T-helper 1 cell treated with Interleukin-12 subunit alpha and Interleukin-12 subunit beta and Interleukin-4 antibody, amounts not matched to agents 30 μg/mL and 1 μg/mL, for 36 hours (primary cell): ENCODE measurements around the gene CATSPERZ.

ENCODE experiments used
- H3K27ac Mint-ChIP-seq: one replicate; pipeline ENCODE4 v1.8.0; 2021; ENCODE audit warnings: mild to moderate bottlenecking, mixed read lengths
- H3K27me3 Mint-ChIP-seq: one replicate; pipeline ENCODE4 v1.8.0; 2021; ENCODE audit warnings: low read depth, mixed read lengths
- H3K36me3 Mint-ChIP-seq: one replicate; pipeline ENCODE4 v1.8.0; 2021; ENCODE audit warnings: low read depth, mixed read lengths
- H3K4me1 Mint-ChIP-seq: one replicate; pipeline ENCODE4 v1.8.0; 2021; ENCODE audit warnings: low read depth, mixed read lengths
- H3K4me3 Mint-ChIP-seq: one replicate; pipeline ENCODE4 v1.8.0; 2021; ENCODE audit warnings: mild to moderate bottlenecking, moderate library complexity, mixed read lengths
- H3K9me3 Mint-ChIP-seq: one replicate; pipeline ENCODE4 v1.8.0; 2021; ENCODE audit warnings: mixed read lengths

The CATSPERZ gene

GRCh38 chr11:64288353-64288750 lies 11.8 kb upstream of the CATSPERZ start:
- Mint-ChIP-seq H3K36me3 (peaks cover 8% of the 10 kb centered on the region), H3K9me3 (no peaks in the 10 kb centered on the region), H3K4me3 (no peak overlapping the region), H3K27ac (no peak overlapping the region), H3K27me3 (peaks cover 21% of the 10 kb centered on the region), H3K4me1 (peaks cover 12% of the 10 kb centered on the region)

DNA sequence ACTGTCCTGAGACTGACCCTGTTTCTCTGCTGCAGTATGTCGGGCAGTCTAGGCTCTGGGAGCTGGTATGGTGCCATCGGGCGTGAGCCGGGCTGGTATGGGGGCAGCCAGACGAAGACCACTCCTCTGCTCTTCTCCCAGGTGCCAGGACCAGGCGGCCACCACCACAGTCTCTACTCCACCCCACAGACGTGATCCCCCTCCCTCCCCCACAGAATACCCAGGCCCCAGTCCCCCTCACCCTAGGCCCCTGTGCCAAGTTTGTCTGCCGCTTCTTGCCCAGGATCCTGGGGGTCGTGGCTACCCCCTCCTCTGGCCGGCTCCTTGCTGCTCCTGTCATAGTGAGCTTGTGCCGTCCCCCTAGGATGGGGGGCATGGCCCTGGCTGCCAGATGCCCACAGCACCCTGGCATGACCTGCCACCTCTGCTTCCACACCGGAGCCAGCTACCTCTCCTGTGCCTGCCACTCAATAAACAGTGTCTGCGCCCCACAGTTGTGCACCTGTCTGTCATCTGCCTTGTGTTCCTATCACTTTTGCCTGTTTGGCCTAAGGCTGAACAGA lies 11.1 kb upstream of the CATSPERZ start:
- H3K4me3 Mint-ChIP-seq = no peak overlapping the region
- no peaks in the 10 kb centered on the region for H3K9me3 Mint-ChIP-seq
- no peak overlapping the region for H3K27ac Mint-ChIP-seq
- peaks cover 10% of the 10 kb centered on the region for H3K4me1 Mint-ChIP-seq
- peaks cover 28% of the 10 kb centered on the region for H3K27me3 Mint-ChIP-seq
- H3K36me3 Mint-ChIP-seq = peaks cover 8% of the 10 kb centered on the region

DNA sequence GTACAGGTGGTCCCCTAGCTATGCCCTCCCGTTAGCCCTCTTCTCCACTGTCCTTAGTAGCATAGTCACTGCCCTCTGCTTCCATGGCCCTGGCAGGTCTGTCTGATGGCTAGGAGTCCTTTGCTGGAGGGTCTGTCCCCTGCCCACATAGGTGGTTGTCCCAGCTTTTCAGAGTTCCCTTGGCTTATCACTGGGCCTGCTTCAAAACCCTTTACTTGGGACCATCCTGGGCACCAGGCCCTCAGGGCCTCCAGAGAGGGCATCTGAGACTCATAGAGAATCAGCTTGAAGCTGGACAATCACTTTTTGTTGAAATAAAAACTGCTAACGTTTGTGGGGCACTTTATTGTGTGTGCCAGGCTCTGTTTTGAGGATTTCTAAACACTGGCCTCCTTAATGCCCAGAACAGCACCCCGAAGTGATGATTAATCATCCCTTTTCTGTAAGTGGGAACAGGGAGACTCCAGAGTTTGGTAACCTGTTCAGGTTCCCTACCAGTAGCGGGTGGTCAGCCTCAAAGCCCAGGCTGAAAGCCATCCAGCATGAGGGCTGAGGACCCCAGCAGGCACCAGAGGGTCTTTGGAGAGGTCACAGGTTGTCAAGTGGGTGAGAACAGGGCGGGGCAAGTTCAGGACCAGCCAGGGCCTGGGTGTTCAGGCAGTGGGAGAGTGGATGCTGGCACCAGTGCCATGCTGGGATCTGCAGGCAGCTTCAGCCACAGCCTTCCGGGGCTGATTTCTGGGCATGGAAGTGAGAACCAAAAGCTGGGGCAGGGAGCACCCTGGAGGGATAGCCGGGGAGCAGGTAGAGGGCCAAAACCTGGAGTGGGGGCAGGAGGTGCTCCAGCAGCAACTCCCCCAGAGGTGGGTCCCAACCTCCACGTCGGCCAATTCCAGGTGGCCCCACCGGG lies 9.6 kb upstream of the CATSPERZ start:
- peaks cover 8% of the 10 kb centered on the region for H3K36me3 Mint-ChIP-seq

GRCh38 chr11:64291262-64291751 lies 8.9 kb upstream of the CATSPERZ start, which contains the start of gene KCNK4:
Gene KCNK4, plus strand, starts transcription at chr11:64291302. Its CDS starts 1,717 bp downstream, at chr11:64293019.
- peaks cover 9% of the 10 kb centered on the region for H3K4me1 Mint-ChIP-seq
- no peaks in the 10 kb centered on the region for H3K9me3 Mint-ChIP-seq
- H3K36me3 Mint-ChIP-seq = peaks cover 8% of the 10 kb centered on the region
- H3K27ac Mint-ChIP-seq = no peak within 1 kb of the TSS
- H3K27me3 Mint-ChIP-seq = peaks cover 49% of the 10 kb centered on the region
- peak within 1 kb of the TSS; percentile 57 for H3K4me3 Mint-ChIP-seq

More for the DNA sequence above, 9.6 kb upstream of the CATSPERZ start:
- H3K9me3 Mint-ChIP-seq = no peaks in the 10 kb centered on the region
- peaks cover 42% of the 10 kb centered on the region for H3K27me3 Mint-ChIP-seq
- no peak overlapping the region for H3K27ac Mint-ChIP-seq
- H3K4me1 Mint-ChIP-seq = peaks cover 10% of the 10 kb centered on the region
- peak overlapping the region; percentile 57 for H3K4me3 Mint-ChIP-seq

GRCh38 chr11:64291752-64292459 lies 8.3 kb upstream of the CATSPERZ start:
- H3K4me3 Mint-ChIP-seq = no peak overlapping the region
- peaks cover 55% of the 10 kb centered on the region for H3K27me3 Mint-ChIP-seq
- H3K9me3 Mint-ChIP-seq = no peaks in the 10 kb centered on the region
- no peak overlapping the region for H3K27ac Mint-ChIP-seq
- H3K36me3 Mint-ChIP-seq = peaks cover 8% of the 10 kb centered on the region
- peaks cover 3% of the 10 kb centered on the region for H3K4me1 Mint-ChIP-seq

DNA sequence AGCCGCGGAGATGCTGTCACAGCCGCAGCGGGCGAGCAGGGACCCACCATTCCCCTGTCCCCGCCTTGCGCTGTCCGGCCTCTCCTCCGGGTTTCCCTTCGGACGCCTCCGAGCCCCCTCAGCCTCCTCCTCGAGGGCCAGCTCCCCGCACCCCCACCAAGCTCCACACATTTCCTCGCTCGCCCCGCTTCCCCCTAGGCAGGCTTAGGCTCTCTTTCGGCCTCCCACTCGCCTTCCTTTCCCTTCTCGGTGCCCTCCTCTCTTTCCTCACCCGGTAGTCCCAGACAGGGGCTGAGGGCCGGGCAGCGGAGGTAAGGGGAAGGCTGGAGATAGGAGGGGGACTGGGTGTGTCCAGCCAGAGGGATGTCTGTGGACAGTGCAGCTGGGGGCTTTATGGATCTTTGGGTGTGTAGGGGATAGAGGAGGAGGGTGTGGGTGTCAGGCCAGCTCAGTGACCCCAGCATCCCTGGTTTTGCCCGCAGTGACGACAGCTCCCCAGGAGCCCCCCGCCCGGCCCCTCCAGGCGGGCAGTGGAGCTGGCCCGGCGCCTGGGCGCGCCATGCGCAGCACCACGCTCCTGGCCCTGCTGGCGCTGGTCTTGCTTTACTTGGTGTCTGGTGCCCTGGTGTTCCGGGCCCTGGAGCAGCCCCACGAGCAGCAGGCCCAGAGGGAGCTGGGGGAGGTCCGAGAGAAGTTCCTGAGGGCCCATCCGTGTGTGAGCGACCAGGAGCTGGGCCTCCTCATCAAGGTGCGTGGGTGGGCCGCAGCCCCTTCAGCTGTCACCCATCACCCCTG lies 7.5 kb upstream of the CATSPERZ start:
- no peak overlapping the region for H3K27ac Mint-ChIP-seq
- peaks cover 8% of the 10 kb centered on the region for H3K36me3 Mint-ChIP-seq
- H3K4me3 Mint-ChIP-seq = peak overlapping the region; percentile 60
- H3K9me3 Mint-ChIP-seq = no peaks in the 10 kb centered on the region
- peaks cover 3% of the 10 kb centered on the region for H3K4me1 Mint-ChIP-seq
- peaks cover 63% of the 10 kb centered on the region for H3K27me3 Mint-ChIP-seq

DNA sequence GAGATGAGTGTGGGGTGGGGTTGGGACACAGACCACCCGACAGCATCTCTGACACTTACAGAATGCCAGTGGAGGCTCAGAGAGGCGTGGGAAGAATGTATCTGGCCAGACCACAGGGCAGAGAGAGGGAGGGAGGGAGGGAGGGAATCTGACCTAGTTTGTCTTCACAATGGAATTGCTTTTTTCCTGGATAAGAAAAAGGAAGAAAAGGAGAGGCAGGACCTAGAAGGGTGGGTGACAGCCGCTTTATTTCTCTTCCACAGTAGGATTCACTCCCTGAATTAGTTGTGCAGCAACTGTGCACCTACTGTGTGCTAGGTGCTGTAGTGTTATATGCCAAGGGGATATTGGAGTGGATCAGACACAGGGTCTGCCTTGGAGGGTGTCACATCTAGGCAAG lies 5.4 kb upstream of the CATSPERZ start:
- no peak overlapping the region for H3K27ac Mint-ChIP-seq
- peaks cover 84% of the 10 kb centered on the region for H3K27me3 Mint-ChIP-seq
- peaks cover 3% of the 10 kb centered on the region for H3K36me3 Mint-ChIP-seq
- no peaks in the 10 kb centered on the region for H3K9me3 Mint-ChIP-seq
- peaks cover 6% of the 10 kb centered on the region for H3K4me1 Mint-ChIP-seq
- no peak overlapping the region for H3K4me3 Mint-ChIP-seq

DNA sequence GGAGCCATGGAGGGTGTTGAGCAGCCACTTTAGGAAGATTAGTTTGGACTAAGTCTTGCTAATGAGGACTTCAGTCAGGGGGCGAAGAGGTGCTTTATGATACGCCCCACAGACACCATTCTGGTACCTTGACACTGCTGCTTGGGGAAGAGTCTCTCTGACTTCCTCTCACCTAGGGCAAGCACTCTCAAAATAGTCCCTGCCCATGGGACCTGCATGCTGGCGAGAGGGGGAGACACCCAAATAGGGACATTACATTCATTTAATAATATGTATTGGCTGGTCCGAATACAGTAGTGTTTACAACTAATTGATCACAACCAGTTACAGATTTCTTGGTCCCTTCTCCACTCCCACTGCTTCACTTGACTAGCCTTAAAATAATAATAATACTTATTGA lies 4.4 kb upstream of the CATSPERZ start:
- Mint-ChIP-seq H3K36me3 (peaks cover 2% of the 10 kb centered on the region), H3K27me3 (peaks cover 86% of the 10 kb centered on the region), H3K4me1 (peaks cover 11% of the 10 kb centered on the region), H3K9me3 (no peaks in the 10 kb centered on the region), H3K27ac (no peak overlapping the region), H3K4me3 (no peak overlapping the region)

GRCh38 chr11:64296236-64296635 lies 3.9 kb upstream of the CATSPERZ start:
- H3K36me3 Mint-ChIP-seq = no peaks in the 10 kb centered on the region
- H3K4me3 Mint-ChIP-seq = no peak overlapping the region
- peaks cover 87% of the 10 kb centered on the region for H3K27me3 Mint-ChIP-seq
- H3K9me3 Mint-ChIP-seq = no peaks in the 10 kb centered on the region
- no peak overlapping the region for H3K27ac Mint-ChIP-seq
- peaks cover 11% of the 10 kb centered on the region for H3K4me1 Mint-ChIP-seq

- no peaks in the 10 kb centered on the region for H3K9me3 Mint-ChIP-seq
- H3K4me1 Mint-ChIP-seq = peaks cover 11% of the 10 kb centered on the region
- H3K27ac Mint-ChIP-seq = no peak overlapping the region
- H3K27me3 Mint-ChIP-seq = peaks cover 87% of the 10 kb centered on the region
- H3K36me3 Mint-ChIP-seq = no peaks in the 10 kb centered on the region
- no peak overlapping the region for H3K4me3 Mint-ChIP-seq
Measured at GRCh38 chr11:64296830-64297698, 3.1 kb upstream of the CATSPERZ start.

GRCh38 chr11:64297699-64298358 lies 2.3 kb upstream of the CATSPERZ start:
- Mint-ChIP-seq H3K27ac (no peak overlapping the region), H3K36me3 (no peaks in the 10 kb centered on the region), H3K4me1 (peaks cover 11% of the 10 kb centered on the region), H3K9me3 (no peaks in the 10 kb centered on the region), H3K4me3 (no peak overlapping the region), H3K27me3 (peaks cover 81% of the 10 kb centered on the region)

DNA sequence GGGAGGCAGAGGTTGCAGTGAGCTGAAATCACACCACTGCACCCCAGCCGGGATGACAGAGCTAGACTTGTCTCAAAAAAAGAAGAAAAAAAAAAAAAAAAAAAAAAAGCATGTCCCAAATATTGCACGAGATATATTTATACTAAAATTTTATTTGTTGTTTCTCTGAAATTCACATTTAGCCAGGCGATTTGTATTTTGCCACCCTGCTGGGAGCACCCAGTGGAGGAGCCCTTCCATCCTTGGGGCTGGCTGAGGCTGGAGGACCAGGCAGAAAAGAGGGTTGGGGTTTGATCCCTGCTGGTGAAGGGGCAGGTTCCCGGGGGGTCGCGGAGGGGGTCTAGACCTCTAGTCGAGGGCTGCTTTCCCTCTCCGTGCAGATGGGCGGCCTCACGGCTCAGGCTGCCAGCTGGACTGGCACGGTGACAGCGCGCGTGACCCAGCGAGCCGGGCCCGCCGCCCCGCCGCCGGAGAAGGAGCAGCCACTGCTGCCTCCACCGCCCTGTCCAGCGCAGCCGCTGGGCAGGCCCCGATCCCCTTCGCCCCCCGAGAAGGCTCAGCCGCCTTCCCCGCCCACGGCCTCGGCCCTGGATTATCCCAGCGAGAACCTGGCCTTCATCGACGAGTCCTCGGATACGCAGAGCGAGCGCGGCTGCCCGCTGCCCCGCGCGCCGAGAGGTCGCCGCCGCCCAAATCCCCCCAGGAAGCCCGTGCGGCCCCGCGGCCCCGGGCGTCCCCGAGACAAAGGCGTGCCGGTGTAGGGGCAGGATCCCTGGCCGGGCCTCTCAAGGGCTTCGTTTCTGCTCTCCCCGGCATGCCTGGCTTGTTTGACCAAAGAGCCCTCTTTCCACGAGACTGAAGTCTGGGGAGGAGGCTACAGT lies 952 bp upstream of the CATSPERZ start:
- Mint-ChIP-seq H3K36me3 (no peaks in the 10 kb centered on the region), H3K4me3 (peak overlapping the region; percentile 63), H3K9me3 (no peaks in the 10 kb centered on the region), H3K27ac (peak overlapping the region; percentile 36), H3K27me3 (peaks cover 67% of the 10 kb centered on the region), H3K4me1 (peaks cover 15% of the 10 kb centered on the region)
